Neural crest cell (in vitro differentiated cells): ENCODE results near the gene PLXND1. TPM values are rescaled to one million over a fixed set of nuclear protein-coding genes. Genes with fewer than 3 reads are reported as not detected.
A peak's percentile ranks its signal among the peaks of the same experiment; 100 is the strongest.

ENCODE experiments used
- DNase-seq: peaks from one replicate; pipeline ENCODE4 v3.0.0; 2021; ENCODE audit warnings: low read depth, mixed read lengths, low spot score
- H3K27ac Mint-ChIP-seq: one replicate; pipeline ENCODE4 v1.8.0; 2021; ENCODE audit warnings: mild to moderate bottlenecking, mixed read lengths; ENCODE audit not compliant: unreplicated experiment
- H3K27me3 Mint-ChIP-seq: 2 replicates; pipeline ENCODE4 v1.8.0; 2021; ENCODE audit warnings: low read depth, mild to moderate bottlenecking, mixed read lengths
- H3K36me3 Mint-ChIP-seq: 2 replicates; pipeline ENCODE4 v1.8.0; 2021; ENCODE audit warnings: low read depth, mild to moderate bottlenecking, mixed read lengths
- H3K4me1 Mint-ChIP-seq: 2 replicates; pipeline ENCODE4 v1.8.0; 2021; ENCODE audit warnings: mixed read lengths
- H3K4me3 Mint-ChIP-seq: one replicate; pipeline ENCODE4 v1.8.0; 2021; ENCODE audit warnings: mild to moderate bottlenecking, mixed read lengths
- H3K9me3 Mint-ChIP-seq: 2 replicates; pipeline ENCODE4 v1.8.0; 2021; ENCODE audit warnings: mixed read lengths
- total RNA-seq: library from RNA; stranded (reverse); gene quantifications from 2 replicates; pipeline ENCODE4 v1.2.1, GENCODE V29; 2021
- TF ChIP-seq, protein P1 (sequence below): fragments of 200-600 bp; sonication (generic); conservative IDR thresholded peaks from 2 replicates; pipeline ENCODE4 v1.5.0; 2021; ENCODE audit warnings: antibody characterized with exemption, mild to moderate bottlenecking

The PLXND1 gene
- total RNA-seq, 1 donor from 2014 or later: 39.4 TPM

DNA sequence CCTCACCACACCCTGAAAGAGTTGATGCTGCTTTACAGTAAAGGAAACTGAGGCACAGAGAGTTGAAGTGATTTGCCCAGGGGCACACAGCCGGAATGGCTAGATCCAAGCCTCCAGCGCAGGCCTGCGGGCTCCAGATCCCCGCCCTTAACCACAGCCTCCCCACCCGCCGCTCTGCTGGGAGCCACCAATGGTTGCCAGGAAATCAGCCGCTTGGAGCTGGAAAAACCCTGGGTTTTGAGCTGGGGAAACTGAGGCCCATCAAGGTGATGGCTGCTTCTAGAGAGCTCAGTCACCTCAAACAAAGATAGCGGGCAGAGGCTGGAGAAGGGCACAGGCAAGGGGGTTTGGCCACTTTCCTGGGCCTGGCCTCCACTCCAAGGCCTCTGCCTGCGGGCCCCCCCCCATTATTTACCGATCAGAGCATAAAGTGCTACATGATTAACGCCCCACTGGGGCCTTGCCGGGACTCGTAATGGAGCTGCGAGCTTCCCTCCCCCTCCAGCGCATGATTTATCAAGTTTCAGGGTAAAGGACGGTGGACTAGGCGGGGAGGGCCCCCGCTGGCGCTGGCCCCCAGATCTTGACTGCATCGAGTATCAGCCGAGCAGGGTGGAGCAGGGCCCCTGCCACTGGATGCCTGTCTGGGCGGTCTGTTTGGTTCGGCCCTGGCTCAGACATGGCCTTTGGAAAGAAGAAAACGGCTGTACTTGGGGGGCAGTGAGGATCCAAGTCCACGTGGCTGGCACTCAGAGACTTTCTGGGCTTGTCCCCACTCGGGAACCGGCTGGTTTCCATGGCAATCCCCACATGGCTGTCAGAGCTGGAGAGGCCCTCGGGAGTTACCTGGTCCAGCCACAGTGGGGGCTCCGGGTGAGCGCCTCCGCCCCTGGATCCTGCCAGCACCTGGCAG is 9.1 kb downstream of the PLXND1 start:
- peak overlapping the region; percentile 45 for H3K4me3 Mint-ChIP-seq
- no peaks in the 10 kb centered on the region for H3K27me3 Mint-ChIP-seq
- H3K36me3 Mint-ChIP-seq: no peaks in the 10 kb centered on the region
- TF ChIP-seq, protein P1, sequence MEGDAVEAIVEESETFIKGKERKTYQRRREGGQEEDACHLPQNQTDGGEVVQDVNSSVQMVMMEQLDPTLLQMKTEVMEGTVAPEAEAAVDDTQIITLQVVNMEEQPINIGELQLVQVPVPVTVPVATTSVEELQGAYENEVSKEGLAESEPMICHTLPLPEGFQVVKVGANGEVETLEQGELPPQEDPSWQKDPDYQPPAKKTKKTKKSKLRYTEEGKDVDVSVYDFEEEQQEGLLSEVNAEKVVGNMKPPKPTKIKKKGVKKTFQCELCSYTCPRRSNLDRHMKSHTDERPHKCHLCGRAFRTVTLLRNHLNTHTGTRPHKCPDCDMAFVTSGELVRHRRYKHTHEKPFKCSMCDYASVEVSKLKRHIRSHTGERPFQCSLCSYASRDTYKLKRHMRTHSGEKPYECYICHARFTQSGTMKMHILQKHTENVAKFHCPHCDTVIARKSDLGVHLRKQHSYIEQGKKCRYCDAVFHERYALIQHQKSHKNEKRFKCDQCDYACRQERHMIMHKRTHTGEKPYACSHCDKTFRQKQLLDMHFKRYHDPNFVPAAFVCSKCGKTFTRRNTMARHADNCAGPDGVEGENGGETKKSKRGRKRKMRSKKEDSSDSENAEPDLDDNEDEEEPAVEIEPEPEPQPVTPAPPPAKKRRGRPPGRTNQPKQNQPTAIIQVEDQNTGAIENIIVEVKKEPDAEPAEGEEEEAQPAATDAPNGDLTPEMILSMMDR: no peak
- no peaks in the 10 kb centered on the region for H3K9me3 Mint-ChIP-seq
- H3K4me1 Mint-ChIP-seq: peaks cover 62% of the 10 kb centered on the region
- no peak overlapping the region for H3K27ac Mint-ChIP-seq
- no peak for DNase-seq

DNA sequence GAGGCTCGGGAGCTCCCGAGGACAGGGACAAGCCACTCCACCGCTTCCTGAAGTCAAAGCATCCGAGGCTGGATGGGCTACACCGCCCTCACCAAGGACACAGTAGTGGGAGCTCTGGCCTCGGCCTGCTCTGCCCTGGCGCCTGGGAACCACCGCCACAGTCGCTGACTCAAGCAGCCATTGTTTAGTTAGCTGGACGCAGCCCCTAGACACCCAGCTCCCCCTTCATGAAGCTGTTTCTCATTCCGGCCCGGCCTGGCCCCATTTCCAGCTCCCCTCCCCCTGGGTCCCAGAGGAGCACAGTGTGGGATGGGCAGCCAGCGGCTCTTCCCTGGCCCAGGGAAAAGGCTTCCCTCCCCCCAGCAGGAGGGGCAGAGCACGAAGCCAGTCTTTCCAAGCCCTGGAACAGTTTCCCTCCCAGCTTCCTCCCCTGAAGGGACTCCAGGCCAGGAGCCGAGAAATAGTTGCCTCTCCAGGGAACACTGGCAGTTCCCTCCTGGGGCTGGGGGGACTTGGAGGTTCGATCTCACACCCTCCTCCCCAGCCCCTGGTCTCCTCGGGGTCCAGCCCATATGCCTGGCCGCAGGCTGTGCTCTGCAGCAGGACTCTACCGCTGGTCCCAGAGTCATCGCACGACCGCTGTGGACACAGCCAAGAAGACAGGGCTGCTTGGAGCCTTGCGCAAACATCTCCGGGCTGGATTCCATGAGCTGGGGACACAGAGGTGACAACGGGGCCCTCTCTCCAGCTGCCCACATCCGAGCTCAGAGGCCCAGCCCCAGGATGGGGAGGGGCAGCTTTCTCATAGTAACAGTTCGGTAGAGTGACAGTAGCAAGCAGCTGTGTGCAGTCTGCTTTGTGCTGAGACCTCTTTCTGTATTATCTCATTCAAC is 10.0 kb downstream of the PLXND1 start:
- peaks cover 70% of the 10 kb centered on the region for H3K4me1 Mint-ChIP-seq
- H3K27me3 Mint-ChIP-seq: no peaks in the 10 kb centered on the region
- H3K4me3 Mint-ChIP-seq: peak overlapping the region; percentile 45
- no peaks in the 10 kb centered on the region for H3K9me3 Mint-ChIP-seq
- no peaks in the 10 kb centered on the region for H3K36me3 Mint-ChIP-seq
- TF ChIP-seq, protein P1: no peak
- DNase-seq: no peak
- H3K27ac Mint-ChIP-seq: peak overlapping the region; percentile 83

DNA sequence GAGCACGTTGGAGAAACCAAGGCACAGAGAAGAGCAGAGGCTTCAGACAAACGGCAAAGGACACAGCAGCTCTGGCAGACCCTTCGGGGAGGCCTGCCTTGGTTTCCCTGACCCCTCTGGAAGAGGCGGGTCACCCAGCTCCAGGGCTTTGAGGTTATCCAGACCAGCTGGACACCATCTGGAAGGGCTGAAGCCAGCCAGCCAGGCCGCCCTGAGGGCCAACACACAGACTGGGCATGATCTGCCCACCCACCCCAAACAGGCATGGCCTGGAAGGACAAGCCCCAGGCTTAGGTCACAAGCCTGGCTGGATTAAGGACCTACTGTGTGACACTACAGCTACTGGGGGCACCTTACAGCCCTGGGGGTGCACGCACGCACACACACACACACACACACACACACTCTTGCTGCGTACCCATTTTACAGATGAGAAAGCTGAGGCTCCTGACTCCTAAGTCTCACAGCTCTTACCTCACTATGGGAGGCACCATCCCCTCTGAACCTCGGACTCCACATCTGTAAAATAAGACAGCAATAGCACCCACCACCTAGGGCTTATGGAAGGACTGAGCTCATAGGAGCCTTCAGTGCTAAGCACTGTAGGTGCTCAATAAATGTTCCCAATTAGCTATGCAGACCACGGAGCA is 10.8 kb downstream of the PLXND1 start:
- peak overlapping the region; percentile 83 for H3K27ac Mint-ChIP-seq
- peaks cover 74% of the 10 kb centered on the region for H3K4me1 Mint-ChIP-seq
- no peaks in the 10 kb centered on the region for H3K27me3 Mint-ChIP-seq
- TF ChIP-seq, protein P1: no peak
- no peak for DNase-seq
- no peaks in the 10 kb centered on the region for H3K36me3 Mint-ChIP-seq
- peak overlapping the region; percentile 34 for H3K4me3 Mint-ChIP-seq
- no peaks in the 10 kb centered on the region for H3K9me3 Mint-ChIP-seq

DNA sequence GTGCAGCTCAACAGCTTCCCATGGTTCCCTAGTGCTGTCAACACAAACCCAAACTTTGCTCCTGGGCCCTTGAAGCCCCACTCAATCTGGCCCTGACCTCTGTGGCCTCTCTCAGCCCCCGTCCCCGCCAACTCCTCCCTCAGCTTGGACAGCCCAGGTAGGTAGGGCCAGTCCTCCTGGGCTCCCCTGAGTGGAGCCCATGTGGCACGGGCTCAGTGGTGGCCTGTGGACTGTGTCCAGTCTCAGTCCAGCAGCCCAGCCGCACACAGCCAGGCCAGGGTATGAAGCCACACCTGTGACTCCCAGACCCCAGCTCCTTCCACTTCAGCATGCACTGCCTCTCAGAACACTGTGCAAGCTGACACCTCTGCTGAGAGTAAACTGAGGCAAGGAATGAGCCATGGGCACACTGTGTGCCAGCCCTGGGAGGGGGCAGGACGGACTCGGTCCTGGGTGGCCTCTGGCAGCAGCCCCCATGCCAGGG is 11.5 kb downstream of the PLXND1 start:
- no peak overlapping the region for H3K4me3 Mint-ChIP-seq
- no peaks in the 10 kb centered on the region for H3K36me3 Mint-ChIP-seq
- no peaks in the 10 kb centered on the region for H3K27me3 Mint-ChIP-seq
- no peaks in the 10 kb centered on the region for H3K9me3 Mint-ChIP-seq
- TF ChIP-seq, protein P1: no peak
- DNase-seq: no peak
- no peak overlapping the region for H3K27ac Mint-ChIP-seq
- H3K4me1 Mint-ChIP-seq: peaks cover 77% of the 10 kb centered on the region

DNA sequence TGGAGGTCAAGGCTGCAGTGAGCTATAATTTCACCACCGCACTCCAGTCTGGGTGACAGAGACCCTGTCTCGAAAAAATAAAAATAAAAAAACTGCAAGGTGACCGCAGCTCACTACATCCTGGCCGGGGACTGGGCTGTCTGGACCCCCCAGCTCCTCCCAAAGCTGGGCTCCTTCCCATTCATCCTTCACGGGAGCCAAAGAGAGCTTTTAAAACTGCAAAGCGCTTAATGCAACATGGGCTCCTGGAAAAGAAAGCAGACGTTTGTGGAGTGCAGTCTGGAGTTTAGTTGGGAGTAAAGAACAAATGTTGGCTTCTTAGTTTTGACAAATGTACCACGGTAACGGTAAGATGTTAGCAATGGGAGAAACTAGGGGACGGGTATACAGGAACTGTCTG is 12.1 kb downstream of the PLXND1 start:
- H3K27me3 Mint-ChIP-seq: no peaks in the 10 kb centered on the region
- TF ChIP-seq, protein P1: no peak
- no peaks in the 10 kb centered on the region for H3K36me3 Mint-ChIP-seq
- H3K9me3 Mint-ChIP-seq: no peaks in the 10 kb centered on the region
- H3K27ac Mint-ChIP-seq: peak overlapping the region; percentile 19
- peaks cover 74% of the 10 kb centered on the region for H3K4me1 Mint-ChIP-seq
- no peak for DNase-seq
- peak overlapping the region; percentile 29 for H3K4me3 Mint-ChIP-seq
